D721Med (cell line): Measurements from ENCODE around the gene ATOH7.
"Not testable (repeated sequence)": the region's sequence is repeated elsewhere in the genome, so short reads cannot be mapped to it uniquely, and the experiment has no call there.

Experiments used
- DNase-seq: peaks from one replicate; pipeline ENCODE4 v3.0.0; 2011; ENCODE audit warnings: low spot score; ENCODE audit not compliant: insufficient read length
- FAIRE-seq: peaks from 2 replicates; lab custom pipeline; 2011; peaks lifted over from hg19 to GRCh38; lab: Jason Lieb, UNC
- CTCF ChIP-seq: IDR thresholded peaks from 2 replicates; pipeline ENCODE4 v1.5.1; 2012; ENCODE audit warnings: mild to moderate bottlenecking, control low read depth; ENCODE audit not compliant: insufficient read depth; ENCODE audit errors: missing control alignments

ATOH7 gene

GRCh38 chr10:68247931-68248330 is 16.0 kb upstream of the ATOH7 start:
- DNase-seq, result no peak
- no peak for FAIRE-seq
- TF ChIP-seq CTCF, result no peak

GRCh38 chr10:68246397-68246796 is 14.5 kb upstream of the ATOH7 start:
- DNase-seq, FAIRE-seq: not testable (repeated sequence)

- TF ChIP-seq CTCF, result no peak
- DNase-seq (no peak), FAIRE-seq (no peak)
These were observed 10.1 kb upstream of the ATOH7 start for GRCh38 chr10:68242051-68242450.

- no peak for DNase-seq
- no peak for TF ChIP-seq CTCF
- FAIRE-seq, result no peak
These were observed 7.8 kb upstream of the ATOH7 start for GRCh38 chr10:68239596-68240150.

GRCh38 chr10:68239069-68239468 is 7.2 kb upstream of the ATOH7 start:
- TF ChIP-seq CTCF, result no peak
- no peak for FAIRE-seq
- no peak for DNase-seq

GRCh38 chr10:68238371-68238770 is 6.5 kb upstream of the ATOH7 start:
- TF ChIP-seq CTCF, result no peak
- FAIRE-seq, result no peak
- no peak for DNase-seq

GRCh38 chr10:68237173-68237572 is 5.3 kb upstream of the ATOH7 start:
- TF ChIP-seq CTCF, result no peak
- FAIRE-seq, result no peak
- no peak for DNase-seq

- no peak for TF ChIP-seq CTCF
- FAIRE-seq, result no peak
- DNase-seq, result no peak
These were observed 3.7 kb upstream of the ATOH7 start for GRCh38 chr10:68235581-68235980.
